Esophagus squamous epithelium (tissue), 5 donors: ENCODE results near the gene MACIR. TPM values are rescaled to one million over a fixed set of nuclear protein-coding genes. Genes with fewer than 3 reads are reported as not detected.

Experiments used
- DNase-seq: peaks from one replicate; lab custom pipeline; 2025; lab: John Stamatoyannopoulos, UW
- H3K27ac ChIP-seq, 4 donors: fragments of 200-600 bp; sonication (generic); one replicate each; pipeline ENCODE4 v1.5.1; 2016 to 2019; ENCODE audit warnings: mild to moderate bottlenecking in 1 of 4
- H3K27me3 ChIP-seq, 4 donors: fragments of 200-600 bp; sonication (generic); 1 replicate in 3 of 4; 2 replicates in 1 of 4; pipeline versions ENCODE4 v1.5.1 to v1.6.0; 2017 to 2021; ENCODE audit warnings: antibody characterized with exemption in 1 of 4
- H3K36me3 ChIP-seq, 3 donors: fragments of 200-600 bp; sonication (generic); one replicate each; pipeline ENCODE4 v1.5.1; 2016 to 2019
- H3K4me1 ChIP-seq, 3 donors: fragments of 200-600 bp; sonication (generic); one replicate each; pipeline ENCODE4 v1.5.1; 2017 to 2019
- H3K4me3 ChIP-seq, 4 donors: fragments of 200-600 bp; sonication (generic); 1 replicate in 3 of 4; 2 replicates in 1 of 4; pipeline ENCODE4 v1.5.1; 2016 to 2019; ENCODE audit warnings: mild to moderate bottlenecking in 2 of 4, moderate library complexity in 1 of 4
- H3K9me3 ChIP-seq, 3 donors: fragments of 200-600 bp; sonication (generic); one replicate each; pipeline ENCODE4 v1.5.1; 2016 to 2019
- POLR2A ChIP-seq, 4 donors: fragments of 450-650 bp; IDR thresholded peaks; one replicate each; pipeline ENCODE4 v1.6.1; 2017; ENCODE audit warnings: antibody characterized with exemption in 4 of 4, mild to moderate bottlenecking in 4 of 4, moderate library complexity in 3 of 4
- WGBS, 2 donors: methylation state at CpG; one replicate each; pipeline ENCODE4 v1.1.5; 2018; 5-methylcytosine and 5-hydroxymethylcytosine counted together
- intact Hi-C: fragments of 100-400 bp; cut with DNase I; formaldehyde crosslinking; loops from one replicate; pipeline ENCODE4 v1.15.0; 2022
- total RNA-seq, 4 donors: library from RNA; depleted of rRNA; stranded (reverse); fragments of >200 nt; gene quantifications; one replicate each; pipeline ENCODE4 v1.1.0, GENCODE V29; 2016
- TF ChIP-seq, protein P1 (sequence below), 6 experiments: fragments of 450-650 bp in 4 of 6; fragments of 200-600 bp in 2 of 6; sonication (generic) in 2 of 6; IDR thresholded peaks; one replicate each; pipeline ENCODE4 v1.5.1; 2016 to 2019; ENCODE audit warnings: antibody characterized with exemption in 6 of 6, mild to moderate bottlenecking in 4 of 6, moderate library complexity in 4 of 6
- donor health status: DM: yes; HTN: yes; CAD: no.

MACIR gene
- total RNA-seq, 4 donors from 2014 or later: 2.3 to 10.1 (median 6.2) TPM

DNA sequence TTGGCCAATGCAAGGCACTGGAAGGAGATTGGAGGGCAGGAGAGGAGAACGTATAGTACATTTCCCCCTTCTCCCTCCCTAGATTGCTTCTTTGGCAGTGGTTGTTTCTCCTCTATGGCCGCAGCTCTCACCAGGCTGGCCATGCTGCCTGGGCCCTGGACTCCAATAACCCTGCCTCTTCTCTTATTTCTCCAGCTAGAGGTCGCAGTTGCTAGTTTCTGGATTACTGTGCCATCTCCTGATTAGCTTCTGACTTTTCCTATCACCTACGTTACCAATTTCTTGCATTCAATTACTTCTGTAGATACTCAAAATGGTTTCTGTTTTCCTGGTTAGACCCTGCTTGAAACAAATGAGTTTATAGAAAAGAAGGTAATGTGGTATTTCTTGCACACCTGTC is 2.4 kb upstream of the MACIR start:
- no peak overlapping the region for H3K27ac ChIP-seq
- no peak for DNase-seq
- intact Hi-C loops: no loop called here

DNA sequence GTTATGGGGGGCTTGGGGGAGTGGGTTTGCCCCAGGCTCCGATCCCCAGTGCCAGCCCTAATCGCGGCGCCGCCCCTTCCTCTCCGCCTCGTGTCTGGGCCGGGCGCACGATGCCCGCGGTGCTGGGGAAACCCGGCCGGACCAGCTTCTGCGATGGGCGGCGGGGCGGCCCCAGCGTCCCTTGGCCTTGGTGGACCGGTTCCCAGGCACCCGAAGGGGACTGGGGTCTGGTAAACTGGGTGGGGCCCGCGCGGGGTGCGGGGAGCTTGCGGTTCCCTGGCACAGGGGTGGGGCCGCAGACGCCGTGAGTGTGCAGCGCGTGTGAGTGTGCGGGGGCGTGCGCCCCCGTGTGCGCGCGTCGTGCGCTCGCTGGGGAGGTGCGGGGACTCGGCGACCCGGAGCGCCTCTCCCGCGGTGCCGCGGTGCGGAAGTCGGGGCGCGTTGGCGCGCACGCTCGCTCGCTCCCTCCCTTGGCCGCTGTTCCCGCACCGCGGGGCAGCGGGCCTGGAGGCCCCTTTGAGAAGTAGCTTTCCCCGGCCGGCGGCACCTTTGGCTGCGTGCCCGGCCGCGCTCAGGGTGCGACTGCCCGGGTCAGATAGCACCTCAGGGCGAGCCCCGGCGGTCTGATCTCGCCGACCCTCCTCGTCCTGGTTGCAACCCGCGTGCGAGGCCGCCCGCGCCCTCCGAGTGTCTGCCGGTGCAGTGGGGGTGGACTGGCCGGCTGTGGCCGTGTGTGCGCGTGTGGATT is 568 bp downstream of the MACIR start:
- Histone ChIP-seq H3K4me3 (peak overlapping the region; percentile 78 to 97 (median 82)), H3K27ac (peak overlapping the region; percentile 85 to 92 (median 90)), H3K27me3 (no peaks in the 10 kb centered on the region), H3K36me3 (no peaks in the 10 kb centered on the region), H3K4me1 (peaks cover 0 to 30% (median 0%) of the 10 kb centered on the region in 3 donors), H3K9me3 (no peaks in the 10 kb centered on the region)
- TF ChIP-seq POLR2A (IDR thresholded peaks at IDR 0.05): no peak
- TF ChIP-seq, protein P1, sequence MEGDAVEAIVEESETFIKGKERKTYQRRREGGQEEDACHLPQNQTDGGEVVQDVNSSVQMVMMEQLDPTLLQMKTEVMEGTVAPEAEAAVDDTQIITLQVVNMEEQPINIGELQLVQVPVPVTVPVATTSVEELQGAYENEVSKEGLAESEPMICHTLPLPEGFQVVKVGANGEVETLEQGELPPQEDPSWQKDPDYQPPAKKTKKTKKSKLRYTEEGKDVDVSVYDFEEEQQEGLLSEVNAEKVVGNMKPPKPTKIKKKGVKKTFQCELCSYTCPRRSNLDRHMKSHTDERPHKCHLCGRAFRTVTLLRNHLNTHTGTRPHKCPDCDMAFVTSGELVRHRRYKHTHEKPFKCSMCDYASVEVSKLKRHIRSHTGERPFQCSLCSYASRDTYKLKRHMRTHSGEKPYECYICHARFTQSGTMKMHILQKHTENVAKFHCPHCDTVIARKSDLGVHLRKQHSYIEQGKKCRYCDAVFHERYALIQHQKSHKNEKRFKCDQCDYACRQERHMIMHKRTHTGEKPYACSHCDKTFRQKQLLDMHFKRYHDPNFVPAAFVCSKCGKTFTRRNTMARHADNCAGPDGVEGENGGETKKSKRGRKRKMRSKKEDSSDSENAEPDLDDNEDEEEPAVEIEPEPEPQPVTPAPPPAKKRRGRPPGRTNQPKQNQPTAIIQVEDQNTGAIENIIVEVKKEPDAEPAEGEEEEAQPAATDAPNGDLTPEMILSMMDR (IDR thresholded peaks at IDR 0.05): no peak
- intact Hi-C loops: no loop called here
- 0% methylated on average over 3 to 8 of the region's 91 CpGs for WGBS, 2 donors
- no peak for DNase-seq

More for the DNA sequence above, 2.4 kb upstream of the MACIR start:
- peaks cover 0 to 3% (median 0%) of the 10 kb centered on the region in 4 donors for H3K27me3 ChIP-seq
- H3K9me3 ChIP-seq: no peaks in the 10 kb centered on the region
- no peaks in the 10 kb centered on the region for H3K36me3 ChIP-seq
- peaks cover 0 to 20% (median 0%) of the 10 kb centered on the region in 3 donors for H3K4me1 ChIP-seq
- no peak overlapping the region for H3K4me3 ChIP-seq
- WGBS, 2 donors: 74 to 86% methylated on average over 4 of the region's 4 CpGs
- TF ChIP-seq POLR2A (IDR thresholded peaks at IDR 0.05): no peak
- TF ChIP-seq, protein P1 (IDR thresholded peaks at IDR 0.05): no peak

DNA sequence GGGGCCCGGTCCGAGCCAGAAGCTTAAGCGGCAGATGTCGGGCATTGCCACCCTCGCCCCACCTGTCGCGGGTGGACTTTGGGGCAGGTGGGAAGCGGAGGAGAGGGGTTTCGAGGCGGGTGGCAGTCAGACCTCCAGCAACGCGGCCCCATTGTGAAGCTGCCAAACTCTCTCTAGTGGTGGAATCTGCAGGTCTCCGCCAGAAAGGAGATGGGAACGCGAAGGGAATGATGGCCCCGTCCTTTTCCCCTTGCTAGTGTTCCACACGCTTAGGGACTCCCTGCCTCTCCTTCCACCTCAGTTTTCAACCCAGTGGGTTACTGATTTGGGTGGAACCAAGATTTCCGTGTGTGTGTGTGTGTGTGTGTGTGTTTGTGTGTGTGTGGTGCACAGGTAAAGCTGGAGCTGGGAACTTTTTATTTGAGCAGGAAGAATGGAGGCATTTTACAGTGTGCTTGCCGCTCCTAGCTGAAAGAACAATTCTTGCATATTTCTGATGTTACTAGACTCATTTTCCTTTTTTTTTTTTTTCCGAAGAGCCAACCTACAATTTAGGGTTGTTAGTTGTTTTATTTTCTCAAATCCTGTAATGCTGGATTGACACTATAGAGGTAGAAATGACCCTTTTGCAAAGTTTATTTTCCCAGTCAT is 1.3 kb downstream of the MACIR start:
- H3K27ac ChIP-seq: peak overlapping the region; percentile 85 to 92 (median 90)
- DNase-seq: no peak
- H3K4me3 ChIP-seq: peak overlapping the region; percentile 78 to 97 (median 82)
- no peaks in the 10 kb centered on the region for H3K27me3 ChIP-seq
- peaks cover 0 to 30% (median 0%) of the 10 kb centered on the region in 3 donors for H3K4me1 ChIP-seq
- no peaks in the 10 kb centered on the region for H3K36me3 ChIP-seq
- intact Hi-C loops: no loop called here
- TF ChIP-seq, protein P1 (IDR thresholded peaks at IDR 0.05): no peak
- TF ChIP-seq POLR2A (IDR thresholded peaks at IDR 0.05): no peak
- WGBS, 2 donors: 1 to 6% methylated on average over 10 to 20 of the region's 20 CpGs
- no peaks in the 10 kb centered on the region for H3K9me3 ChIP-seq

DNA sequence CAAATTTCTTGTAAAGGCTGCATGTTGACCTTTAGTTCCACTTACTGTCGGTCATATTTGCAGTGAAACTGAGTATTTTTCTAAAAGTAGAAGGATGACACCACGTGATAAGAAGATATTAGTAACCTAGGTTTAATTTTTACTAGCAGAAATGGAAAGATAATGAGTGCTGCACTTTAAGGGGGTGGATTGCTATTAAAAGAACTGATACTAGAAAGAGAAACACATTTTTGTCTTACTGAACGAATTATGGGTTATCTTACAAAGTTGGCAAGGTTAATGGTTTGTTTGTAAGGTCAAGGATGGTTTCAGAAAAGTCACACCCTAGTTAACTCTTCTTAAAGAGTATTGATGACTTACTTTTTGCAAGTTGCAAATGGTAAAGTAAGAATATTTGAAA is 2.4 kb downstream of the MACIR start:
- WGBS, 2 donors: 45 to 56% methylated on average over 3 of the region's 3 CpGs
- H3K4me3 ChIP-seq: no peak overlapping the region

More for the DNA sequence above, 2.4 kb downstream of the MACIR start:
- no peak for TF ChIP-seq POLR2A (IDR thresholded peaks at IDR 0.05)
- TF ChIP-seq, protein P1 (IDR thresholded peaks at IDR 0.05): no peak
- H3K36me3 ChIP-seq: no peaks in the 10 kb centered on the region
- H3K9me3 ChIP-seq: no peaks in the 10 kb centered on the region
- peaks cover 0 to 30% (median 0%) of the 10 kb centered on the region in 3 donors for H3K4me1 ChIP-seq
- H3K27me3 ChIP-seq: no peaks in the 10 kb centered on the region
- no peak for DNase-seq
- H3K27ac ChIP-seq: no peak overlapping the region
- intact Hi-C loops: no loop called here
